ENCODE results near the gene PGGHG.
"Not testable (repeated sequence)": the region's sequence is repeated elsewhere in the genome, so short reads cannot be mapped to it uniquely, and the experiment has no call there.

DNA sequence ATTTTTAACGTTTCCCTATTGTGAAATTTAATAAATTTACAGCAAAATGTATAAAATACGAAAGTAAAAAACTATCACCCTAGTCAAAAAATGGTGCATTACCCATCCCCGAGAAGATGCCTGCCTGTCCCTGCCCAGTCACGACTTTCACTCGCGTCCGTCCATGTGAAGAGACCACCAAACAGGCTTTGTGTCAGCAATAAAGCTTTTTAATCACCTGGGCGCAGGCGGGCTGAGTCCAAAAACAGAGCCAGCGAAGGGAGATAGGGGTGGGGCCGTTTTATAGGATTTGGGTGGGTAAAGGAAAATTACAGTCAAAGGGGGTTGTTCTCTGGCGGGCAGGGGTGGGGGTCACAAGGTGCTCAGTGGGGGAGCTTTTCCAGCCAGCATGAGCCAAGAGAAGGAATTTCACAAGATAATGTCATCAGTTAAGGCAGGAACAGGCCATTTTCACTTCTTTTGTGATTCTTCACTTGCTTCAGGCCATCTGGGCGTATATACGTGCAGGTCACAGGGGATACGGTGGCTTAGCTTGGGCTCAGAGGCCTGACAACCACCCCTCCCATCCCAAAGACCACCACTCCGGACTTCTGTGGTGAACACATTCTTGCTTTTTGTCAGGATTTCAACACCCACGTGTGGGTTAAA lies 44.8 kb downstream of the PGGHG start:
- TF ChIP-seq, protein P1, sequence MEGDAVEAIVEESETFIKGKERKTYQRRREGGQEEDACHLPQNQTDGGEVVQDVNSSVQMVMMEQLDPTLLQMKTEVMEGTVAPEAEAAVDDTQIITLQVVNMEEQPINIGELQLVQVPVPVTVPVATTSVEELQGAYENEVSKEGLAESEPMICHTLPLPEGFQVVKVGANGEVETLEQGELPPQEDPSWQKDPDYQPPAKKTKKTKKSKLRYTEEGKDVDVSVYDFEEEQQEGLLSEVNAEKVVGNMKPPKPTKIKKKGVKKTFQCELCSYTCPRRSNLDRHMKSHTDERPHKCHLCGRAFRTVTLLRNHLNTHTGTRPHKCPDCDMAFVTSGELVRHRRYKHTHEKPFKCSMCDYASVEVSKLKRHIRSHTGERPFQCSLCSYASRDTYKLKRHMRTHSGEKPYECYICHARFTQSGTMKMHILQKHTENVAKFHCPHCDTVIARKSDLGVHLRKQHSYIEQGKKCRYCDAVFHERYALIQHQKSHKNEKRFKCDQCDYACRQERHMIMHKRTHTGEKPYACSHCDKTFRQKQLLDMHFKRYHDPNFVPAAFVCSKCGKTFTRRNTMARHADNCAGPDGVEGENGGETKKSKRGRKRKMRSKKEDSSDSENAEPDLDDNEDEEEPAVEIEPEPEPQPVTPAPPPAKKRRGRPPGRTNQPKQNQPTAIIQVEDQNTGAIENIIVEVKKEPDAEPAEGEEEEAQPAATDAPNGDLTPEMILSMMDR (IDR thresholded peaks at IDR 0.05), result not testable (repeated sequence)
- TF ChIP-seq POLR2A (IDR thresholded peaks at IDR 0.05), result not testable (repeated sequence)
